Measurements from ENCODE around the gene CAB39. TPM values are rescaled to one million over a fixed set of nuclear protein-coding genes. Genes with fewer than 3 reads are reported as not detected.

CAB39 gene
- total RNA-seq, 1 experiment from 2014 or later: 39.9 TPM

GRCh38 chr2:230783101-230783500 is 70.5 kb downstream of the CAB39 start:
- Histone ChIP-seq H3K4me1 (ENCODE audit: control insufficient read depth, insufficient read depth, low read length) (peaks cover 22% of the 10 kb centered on the region), H3K27me3 (ENCODE audit: control insufficient read depth, insufficient read depth, low read length) (no peaks in the 10 kb centered on the region), H3K9me3 (ENCODE audit: control insufficient read depth, insufficient read depth, low read depth, low read length) (peaks cover 23% of the 10 kb centered on the region; the same call in 1 of the 2 replicates), H3K27ac (ENCODE audit: low read length) (no peak overlapping the region), H3K36me3 (ENCODE audit: control insufficient read depth, insufficient read depth, low read length) (no peaks in the 10 kb centered on the region), H3K4me3 (ENCODE audit: low read depth in 2 of 2, low read length in 2 of 2) (no peak overlapping the region)
- ChIA-PET CTCF (interaction anchor here (0.6 kb wide), 1 partner anchor 756 kb away, joined by 6 read pairs; no protein-coding TSS in a partner anchor), POLR2A (no interaction called here)
- ATAC-seq: no peak
- intact Hi-C loops (cut with micrococcal nuclease; ENCODE audit: unreplicated experiment): no loop called here
- TF ChIP-seq CTCF (IDR thresholded peaks at IDR 0.05) (no peak), SIN3A (IDR thresholded peaks at IDR 0.05; ENCODE audit: borderline replicate concordance, insufficient read depth, low read depth, low read length) (no peak), POLR2AphosphoS5 (IDR thresholded peaks at IDR 0.05; ENCODE audit: low read depth, low read length) (no peak), TCF7L2 (IDR thresholded peaks at IDR 0.05; ENCODE audit: low read depth, low read length) (no peak), REST (IDR thresholded peaks at IDR 0.05; ENCODE audit: insufficient read depth in 1 of 2, low read depth in 2 of 2, low read length in 1 of 2) (no peak)
- DNase-seq (ENCODE audit: low read depth, low spot score): no peak
- BruUV-seq (replicated peaks): no TSS peak
- in situ Hi-C loops (cut with HindIII; ENCODE audit: low pct_unique_long_range_greater_than_20kb, low sequenced_read_pairs): no loop called here

- DNase-seq (ENCODE audit: low read depth, low spot score) (no peak), ATAC-seq (no peak)
- CTCF ChIA-PET: no interaction called here
- in situ Hi-C loops (cut with HindIII; ENCODE audit: low pct_unique_long_range_greater_than_20kb, low sequenced_read_pairs): no loop called here
- no peaks in the 10 kb centered on the region for H3K36me3 ChIP-seq (ENCODE audit: control insufficient read depth, insufficient read depth, low read length)
- POLR2A ChIA-PET: no interaction called here
- H3K9me3 ChIP-seq (ENCODE audit: control insufficient read depth, insufficient read depth, low read depth, low read length): peaks cover 36% of the 10 kb centered on the region; the same call in 1 of the 2 replicates
- no peak for TF ChIP-seq POLR2AphosphoS5 (IDR thresholded peaks at IDR 0.05; ENCODE audit: low read depth, low read length)
- no peak for TF ChIP-seq TCF7L2 (IDR thresholded peaks at IDR 0.05; ENCODE audit: low read depth, low read length)
- TF ChIP-seq SIN3A (IDR thresholded peaks at IDR 0.05; ENCODE audit: borderline replicate concordance, insufficient read depth, low read depth, low read length): no peak
- no peak for TF ChIP-seq CTCF (IDR thresholded peaks at IDR 0.05)
- TF ChIP-seq REST (IDR thresholded peaks at IDR 0.05; ENCODE audit: insufficient read depth in 1 of 2, low read depth in 2 of 2, low read length in 1 of 2): no peak
- peaks cover 9% of the 10 kb centered on the region for H3K4me1 ChIP-seq (ENCODE audit: control insufficient read depth, insufficient read depth, low read length)
- no peaks in the 10 kb centered on the region for H3K27me3 ChIP-seq (ENCODE audit: control insufficient read depth, insufficient read depth, low read length)
- BruUV-seq (replicated peaks): no TSS peak
- intact Hi-C loops (cut with micrococcal nuclease; ENCODE audit: unreplicated experiment): no loop called here
- H3K27ac ChIP-seq (ENCODE audit: low read length): no peak overlapping the region
- H3K4me3 ChIP-seq (ENCODE audit: low read depth in 2 of 2, low read length in 2 of 2): no peak overlapping the region
Measured at GRCh38 chr2:230784795-230785194, 72.2 kb downstream of the CAB39 start.
